Limb (tissue), 2 donors: ENCODE results near the gene MRTO4.
A peak's percentile ranks its signal among the peaks of the same experiment; 100 is the strongest.
"Not testable (repeated sequence)": the region's sequence is repeated elsewhere in the genome, so short reads cannot be mapped to it uniquely, and the experiment has no call there.

Source experiments
- DNase-seq, 2 donors: peaks; one replicate each; pipeline ENCODE4 v3.0.0-alpha.2; 2016; ENCODE audit errors: extremely low spot score in 2 of 2

MRTO4 gene

GRCh38 chr1:19269427-19270342 lies 18.1 kb downstream of the MRTO4 start:
- DNase-seq: not testable (repeated sequence)

DNA sequence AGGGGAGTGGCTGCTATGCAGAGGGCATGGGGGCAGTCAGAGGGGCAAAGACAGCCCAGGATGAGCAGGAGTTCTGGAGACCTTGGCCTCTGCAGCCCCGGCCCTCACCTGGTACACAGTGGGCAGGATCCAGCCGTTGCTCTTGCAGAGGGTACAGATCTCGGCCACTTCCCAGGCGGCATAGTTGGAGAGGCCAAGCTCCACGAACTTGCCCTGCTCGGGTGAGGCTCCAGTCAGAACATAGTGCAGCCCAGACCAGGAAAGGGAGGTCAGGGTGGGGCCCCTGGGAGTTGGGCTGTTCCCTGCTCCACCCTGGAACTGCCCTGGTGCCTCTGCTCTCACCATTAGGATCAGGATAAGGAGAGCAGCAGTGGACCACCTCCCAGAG lies 18.7 kb downstream of the MRTO4 start:
- not testable (repeated sequence) for DNase-seq

- DNase-seq: no peak
Measured at GRCh38 chr1:19272064-19272463, 20.5 kb downstream of the MRTO4 start.

- DNase-seq: no peak
Measured at GRCh38 chr1:19273106-19273843, 21.7 kb downstream of the MRTO4 start.

DNA sequence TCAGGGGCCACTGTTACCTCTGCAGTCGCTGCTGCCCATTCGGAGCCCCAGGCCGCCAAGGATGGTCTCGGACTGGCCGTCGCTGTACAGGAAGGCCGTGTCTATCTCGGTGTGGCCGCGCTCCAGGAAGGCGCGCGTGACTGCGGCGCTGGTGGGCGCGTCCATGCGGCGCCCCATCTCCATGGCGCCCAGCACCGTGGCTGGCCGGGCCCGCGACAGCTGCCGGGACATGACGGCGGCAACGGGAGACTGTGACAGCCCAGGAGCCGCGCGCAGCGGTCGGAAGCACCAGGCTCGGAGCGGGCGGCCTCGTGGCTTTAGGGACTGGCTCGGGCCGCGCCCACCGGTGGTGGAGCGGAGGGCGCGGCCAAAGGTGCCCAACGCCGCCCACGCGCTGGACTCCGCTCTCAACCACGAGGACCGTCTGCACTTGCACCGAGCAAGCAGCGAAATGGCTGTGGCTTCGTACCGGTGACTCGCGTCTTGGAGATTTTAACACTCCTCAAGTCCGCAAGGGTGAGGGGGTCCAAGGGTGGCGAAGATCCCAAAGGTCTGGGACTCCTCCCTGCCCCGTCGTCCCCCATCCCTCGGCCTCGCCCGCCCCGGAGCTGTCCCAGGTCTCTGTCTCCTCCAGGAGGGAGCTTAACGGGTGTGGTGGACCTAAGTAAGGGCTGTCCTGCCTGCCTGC lies 22.4 kb downstream of the MRTO4 start:
- not testable (repeated sequence) for DNase-seq

DNA sequence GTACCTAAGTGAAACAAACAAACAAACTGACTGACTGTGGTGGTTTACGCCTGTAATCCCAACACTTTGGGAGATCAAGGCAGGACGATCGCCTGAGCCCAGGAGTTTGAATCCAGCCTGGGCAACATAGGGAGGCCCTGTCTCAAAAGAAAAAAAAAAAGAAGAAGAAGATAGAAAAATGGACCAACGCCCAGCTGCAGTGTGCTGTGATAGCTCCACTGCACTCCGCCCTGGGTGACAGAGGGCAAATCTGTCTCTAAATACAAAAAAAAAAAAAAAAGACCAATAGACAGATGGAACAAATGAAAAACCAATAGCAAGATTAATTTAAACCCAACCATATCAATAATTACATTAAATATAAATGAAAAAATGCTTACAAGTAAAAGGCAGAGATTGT lies 23.0 kb downstream of the MRTO4 start:
- DNase-seq: no peak

GRCh38 chr1:19283891-19284290 lies 32.3 kb downstream of the MRTO4 start:
- no peak for DNase-seq

DNA sequence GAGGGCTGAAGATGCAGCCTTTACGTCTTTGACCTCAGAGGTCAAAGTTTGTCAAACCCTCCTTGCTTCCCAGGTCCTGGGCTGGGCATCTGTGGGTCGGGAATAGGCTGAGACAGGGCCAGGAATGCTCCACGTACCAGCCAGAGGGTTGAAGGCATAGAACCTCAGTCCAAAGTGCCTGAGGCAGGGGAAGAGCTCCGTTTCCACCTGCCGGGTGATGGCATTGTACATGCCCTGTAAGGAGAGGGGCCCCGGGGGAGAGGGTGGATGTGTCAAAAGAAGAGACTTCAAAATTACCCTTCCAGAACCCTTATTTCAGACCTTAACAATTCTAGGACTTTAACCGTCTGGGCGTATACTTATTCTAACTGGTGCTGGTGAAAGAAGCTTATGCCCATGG lies 33.3 kb downstream of the MRTO4 start:
- DNase-seq: no peak

DNA sequence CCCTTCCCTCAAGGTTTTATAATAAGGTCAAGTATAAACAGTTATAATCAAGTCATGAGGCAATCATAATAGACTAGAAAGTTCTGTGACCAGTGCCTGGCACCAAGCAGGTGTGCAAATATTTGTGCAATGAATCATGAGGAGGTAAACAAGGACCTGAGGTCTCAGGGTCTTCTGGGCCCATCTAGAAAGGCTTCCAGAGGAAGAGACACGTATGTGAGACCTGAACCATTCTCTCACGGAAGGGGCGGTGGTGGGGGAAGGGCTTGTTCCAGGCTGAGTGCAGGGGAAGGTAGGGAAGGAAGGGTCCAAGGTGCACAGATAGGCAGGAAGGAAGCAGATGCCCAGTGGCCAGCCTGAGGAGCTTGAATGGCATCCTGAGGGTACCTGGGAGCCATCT lies 33.8 kb downstream of the MRTO4 start:
- not testable (repeated sequence) for DNase-seq

DNA sequence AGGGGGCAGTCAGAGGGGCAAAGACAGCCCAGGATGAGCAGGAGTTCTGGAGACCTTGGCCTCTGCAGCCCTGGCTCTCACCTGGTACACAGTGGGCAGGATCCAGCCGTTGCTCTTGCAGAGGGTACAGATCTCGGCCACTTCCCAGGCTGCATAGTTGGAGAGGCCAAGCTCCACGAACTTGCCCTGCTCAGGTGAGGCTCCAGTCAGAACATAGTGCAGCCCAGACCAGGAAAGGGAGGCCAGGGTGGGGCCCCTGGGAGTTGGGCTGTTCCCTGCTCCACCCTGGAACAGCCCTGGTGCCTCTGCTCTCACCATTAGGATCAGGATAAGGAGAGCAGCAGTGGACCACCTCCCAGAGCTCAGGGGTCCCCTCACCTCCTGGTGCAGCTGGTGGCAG lies 34.2 kb downstream of the MRTO4 start:
- DNase-seq: not testable (repeated sequence)

DNA sequence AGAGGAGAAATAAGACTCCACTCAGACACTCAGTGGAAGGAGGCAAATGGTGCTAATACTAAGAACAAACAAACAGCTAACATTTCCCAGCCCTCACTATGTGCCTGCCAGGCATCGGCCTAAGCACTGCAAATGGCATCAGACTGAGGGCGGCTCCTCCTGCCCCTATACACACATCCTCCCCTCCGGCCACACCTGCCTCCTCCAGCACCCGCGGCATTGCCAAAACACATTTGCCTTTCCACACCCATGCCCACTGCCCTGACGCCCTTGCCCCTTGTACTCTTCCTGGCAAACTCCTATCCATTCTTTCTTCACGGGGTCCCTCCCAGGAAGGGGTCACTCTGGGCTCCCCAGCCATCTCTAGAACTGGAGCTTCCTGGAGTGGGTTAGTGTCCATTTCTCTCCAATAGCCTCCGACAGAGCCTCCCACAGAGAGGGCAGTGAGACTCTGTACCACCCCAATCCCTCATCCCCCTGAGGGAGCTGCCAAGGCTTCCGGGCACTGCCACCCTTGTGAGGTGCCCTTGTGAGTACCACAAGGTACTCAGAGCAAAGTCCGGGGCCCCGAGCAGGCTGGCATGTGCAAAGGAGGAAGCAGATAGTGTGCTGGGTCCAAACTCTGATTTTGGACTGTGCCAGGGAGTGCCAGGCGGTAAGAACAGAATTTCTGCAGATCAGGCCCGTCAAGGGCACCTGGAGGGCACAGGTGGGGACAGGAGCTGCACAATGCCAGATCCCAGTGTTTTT lies 36.0 kb downstream of the MRTO4 start:
- DNase-seq: no peak

DNA sequence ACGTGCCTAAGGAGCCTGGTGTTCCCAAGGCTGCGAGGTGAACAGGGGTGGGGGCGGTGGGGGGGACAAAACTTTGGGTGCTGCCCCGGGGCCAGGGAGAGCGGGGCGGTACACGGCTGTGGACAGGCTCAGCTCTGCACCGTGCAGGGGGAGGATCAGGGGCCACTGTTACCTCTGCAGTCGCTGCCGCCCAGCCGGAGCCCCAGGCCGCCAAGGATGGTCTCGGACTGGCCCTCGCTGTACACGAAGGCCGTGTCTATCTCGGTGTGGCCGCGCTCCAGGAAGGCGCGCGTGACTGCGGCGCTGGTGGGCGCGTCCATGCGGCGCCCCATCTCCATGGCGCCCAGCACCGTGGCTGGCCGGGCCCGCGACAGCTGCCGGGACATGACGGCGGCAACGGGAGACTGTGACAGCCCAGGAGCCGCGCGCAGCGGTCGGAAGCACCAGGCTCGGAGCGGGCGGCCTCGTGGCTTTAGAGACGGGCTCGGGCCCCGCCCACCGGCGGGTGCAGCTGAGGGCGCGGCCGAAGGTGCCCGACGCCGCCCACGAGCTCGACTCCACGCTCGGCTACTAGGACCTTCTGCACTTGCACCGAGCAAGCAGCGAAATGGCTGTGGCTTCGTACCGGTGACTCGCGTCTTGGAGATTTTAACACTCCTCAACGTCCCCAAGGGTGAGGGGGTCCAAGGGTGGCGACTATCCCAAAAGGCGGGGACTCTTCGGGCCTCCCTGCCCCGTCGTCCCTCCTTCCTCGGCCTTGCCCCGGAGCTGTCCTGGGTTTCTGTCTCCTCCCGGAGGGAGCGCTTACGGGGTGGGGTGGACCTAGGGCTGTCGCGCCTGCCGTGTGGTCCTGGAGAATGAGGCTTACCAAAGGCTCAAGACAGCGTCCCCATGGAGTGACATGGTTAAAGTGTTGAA lies 37.0 kb downstream of the MRTO4 start, which contains the start of gene AKR7A3:
Gene AKR7A3 (minus strand): TSS at position 447 of the 918 bp plus-strand sequence. CDS start 61 bp downstream, at position 386.
- DNase-seq: peak in 1 of 2 donors; percentile 52

- no peak for DNase-seq
Measured at GRCh38 chr1:19289244-19289643, 37.6 kb downstream of the MRTO4 start.

DNA sequence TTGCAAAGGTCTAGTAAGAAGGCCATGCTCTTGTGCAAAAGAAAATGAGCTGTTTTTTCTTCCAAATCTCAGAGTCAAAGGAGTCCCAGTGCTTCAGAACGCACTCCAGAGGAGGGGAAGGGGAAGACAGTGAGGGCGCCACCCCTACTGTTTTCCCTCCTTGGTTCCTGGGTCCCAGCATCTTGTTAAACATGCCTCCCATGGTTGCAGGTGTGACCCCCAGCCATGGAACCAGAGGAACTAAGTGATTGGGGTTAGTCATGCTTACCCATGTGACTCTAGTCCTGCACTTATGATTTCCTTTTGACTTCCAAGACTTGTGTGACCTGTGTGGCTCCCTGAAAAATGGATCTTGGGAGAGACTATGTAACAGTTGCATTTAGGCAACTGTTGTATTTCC lies 43.0 kb downstream of the MRTO4 start:
- no peak for DNase-seq

DNA sequence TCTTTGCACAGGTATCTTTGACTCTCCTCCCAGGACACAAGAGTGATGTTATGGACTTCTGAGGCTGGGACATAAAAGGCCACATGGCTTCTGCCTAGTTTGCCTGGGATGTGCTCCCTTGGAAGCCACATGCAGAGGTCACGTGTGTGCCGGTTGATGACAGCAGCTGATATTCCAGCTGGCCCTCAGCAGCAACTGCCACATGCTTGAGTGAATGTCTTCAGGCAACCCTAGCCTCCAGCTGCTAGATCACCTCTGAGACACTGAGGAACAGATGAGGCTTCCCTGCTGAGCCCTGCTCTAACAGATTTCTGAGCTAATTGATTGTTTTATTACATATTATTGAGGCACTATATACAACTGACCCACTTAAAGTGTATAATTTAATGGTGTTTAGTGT lies 48.6 kb downstream of the MRTO4 start:
- DNase-seq: no peak

GRCh38 chr1:19304081-19304480 lies 52.5 kb downstream of the MRTO4 start:
- DNase-seq: not testable (repeated sequence)

- DNase-seq: no peak
Measured at GRCh38 chr1:19305880-19306279, 54.3 kb downstream of the MRTO4 start.

DNA sequence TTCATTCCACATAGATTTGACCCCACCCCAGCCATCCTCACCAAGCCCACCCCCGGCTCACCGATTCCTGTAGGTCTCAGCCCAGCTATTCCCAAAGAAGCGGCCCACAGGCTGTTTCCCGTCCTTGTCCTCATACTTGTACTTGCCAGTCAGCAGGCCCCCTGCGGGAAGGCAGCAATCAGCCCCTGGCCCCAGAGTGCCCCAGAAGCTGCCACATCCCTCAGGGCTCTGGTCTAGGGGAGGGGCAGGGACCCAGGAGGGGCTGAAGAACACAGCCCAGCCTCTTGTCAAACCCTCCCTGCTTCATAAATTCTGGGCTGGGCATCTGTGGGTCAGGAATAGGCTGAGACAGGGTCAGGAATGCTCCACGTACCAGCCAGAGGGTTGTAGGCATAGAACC lies 55.3 kb downstream of the MRTO4 start:
- no peak for DNase-seq

DNA sequence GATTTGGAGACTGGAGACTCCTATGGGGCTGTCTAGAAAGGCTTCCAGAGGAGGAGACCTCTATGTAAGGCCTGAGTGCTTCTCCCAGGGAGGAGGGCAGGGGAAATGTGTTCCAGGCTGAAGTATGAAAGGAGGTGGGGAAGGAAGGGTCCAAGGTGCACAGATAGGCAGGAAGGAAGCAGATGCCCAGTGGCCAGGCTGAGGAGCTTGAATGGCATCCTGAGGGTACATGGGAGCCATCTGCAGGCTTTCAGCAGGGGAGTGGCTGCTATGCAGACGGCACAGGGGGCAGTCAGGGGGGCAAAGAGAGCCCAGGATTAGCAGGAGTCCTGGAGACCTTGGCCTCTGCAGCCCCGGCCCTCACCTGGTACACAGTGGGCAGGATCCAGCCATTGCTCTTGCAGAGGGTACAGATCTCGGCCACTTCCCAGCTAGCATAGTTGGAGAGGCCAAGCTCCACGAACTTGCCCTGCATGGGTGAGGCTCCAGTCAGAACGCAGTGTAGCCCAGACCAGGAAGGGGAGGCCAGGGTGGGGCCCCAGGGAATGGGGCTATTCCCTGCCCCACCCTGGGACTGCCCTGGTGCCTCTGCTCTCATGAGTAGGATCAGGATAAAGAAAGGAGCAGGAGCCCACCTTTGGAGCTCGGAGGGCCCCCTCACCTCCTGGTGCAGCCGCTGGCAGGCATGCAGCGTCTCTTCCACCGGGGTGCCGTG lies 56.3 kb downstream of the MRTO4 start:
- DNase-seq: no peak
